ENCODE measurements around the gene PYROXD2. TPM values are rescaled to one million over a fixed set of nuclear protein-coding genes. Genes with fewer than 3 reads are reported as not detected.

Gene PYROXD2
- total RNA-seq, 1 donor from 2014 or later: 15.8 TPM

DNA sequence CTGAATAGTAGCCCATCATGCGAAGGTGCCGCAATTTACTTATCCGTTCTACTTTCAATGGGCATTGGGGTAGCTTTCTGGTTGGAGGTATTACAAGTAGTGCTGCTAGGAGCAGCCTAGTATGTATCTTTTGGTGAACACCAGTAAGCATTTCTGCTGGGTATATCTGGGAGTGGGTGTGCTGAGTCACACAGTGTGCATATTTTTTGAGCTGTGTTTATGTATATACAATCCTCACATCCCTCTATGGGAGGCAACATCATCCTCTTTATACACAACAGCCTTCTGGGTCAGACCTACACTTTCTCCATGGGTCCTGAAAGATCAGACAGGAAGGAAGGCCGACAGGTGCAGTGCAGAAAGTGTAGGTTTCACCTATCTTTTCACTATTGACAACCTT lies 36.3 kb downstream of the PYROXD2 start:
- Mint-ChIP-seq H3K27ac (no peak overlapping the region), H3K36me3 (ENCODE audit: insufficient read depth) (peaks cover 1% of the 10 kb centered on the region), H3K9me3 (ENCODE audit: low read depth) (no peaks in the 10 kb centered on the region), H3K4me3 (ENCODE audit: low read depth) (no peak overlapping the region), H3K27me3 (peaks cover 5% of the 10 kb centered on the region), H3K4me1 (ENCODE audit: low read depth) (peaks cover 1% of the 10 kb centered on the region)
- no peak for DNase-seq (ENCODE audit: low spot score, unreplicated experiment)
- TF ChIP-seq, protein P1, sequence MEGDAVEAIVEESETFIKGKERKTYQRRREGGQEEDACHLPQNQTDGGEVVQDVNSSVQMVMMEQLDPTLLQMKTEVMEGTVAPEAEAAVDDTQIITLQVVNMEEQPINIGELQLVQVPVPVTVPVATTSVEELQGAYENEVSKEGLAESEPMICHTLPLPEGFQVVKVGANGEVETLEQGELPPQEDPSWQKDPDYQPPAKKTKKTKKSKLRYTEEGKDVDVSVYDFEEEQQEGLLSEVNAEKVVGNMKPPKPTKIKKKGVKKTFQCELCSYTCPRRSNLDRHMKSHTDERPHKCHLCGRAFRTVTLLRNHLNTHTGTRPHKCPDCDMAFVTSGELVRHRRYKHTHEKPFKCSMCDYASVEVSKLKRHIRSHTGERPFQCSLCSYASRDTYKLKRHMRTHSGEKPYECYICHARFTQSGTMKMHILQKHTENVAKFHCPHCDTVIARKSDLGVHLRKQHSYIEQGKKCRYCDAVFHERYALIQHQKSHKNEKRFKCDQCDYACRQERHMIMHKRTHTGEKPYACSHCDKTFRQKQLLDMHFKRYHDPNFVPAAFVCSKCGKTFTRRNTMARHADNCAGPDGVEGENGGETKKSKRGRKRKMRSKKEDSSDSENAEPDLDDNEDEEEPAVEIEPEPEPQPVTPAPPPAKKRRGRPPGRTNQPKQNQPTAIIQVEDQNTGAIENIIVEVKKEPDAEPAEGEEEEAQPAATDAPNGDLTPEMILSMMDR (IDR thresholded peaks at IDR 0.05; ENCODE audit: unreplicated experiment): no peak

DNA sequence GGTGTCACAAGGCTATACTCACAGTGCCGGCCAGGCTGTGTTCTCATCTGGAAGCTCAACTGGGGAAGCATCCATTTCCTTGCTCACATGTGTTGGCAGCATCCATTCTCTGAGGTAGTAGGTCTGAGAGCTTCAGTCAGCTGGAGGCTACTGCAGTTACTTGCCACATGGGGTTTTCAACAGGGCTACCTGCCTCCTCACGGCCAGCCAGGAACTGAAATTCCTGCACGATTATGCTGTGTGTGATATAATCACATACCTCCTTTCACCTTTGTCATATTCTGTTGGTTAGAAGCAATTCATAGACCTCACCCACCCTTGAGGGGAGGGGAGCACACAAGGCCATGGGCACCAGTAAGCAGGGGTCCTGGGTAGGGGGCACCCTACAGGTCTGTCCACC lies 37.4 kb downstream of the PYROXD2 start:
- Mint-ChIP-seq H3K9me3 (ENCODE audit: low read depth) (no peaks in the 10 kb centered on the region), H3K27ac (no peak overlapping the region), H3K27me3 (peaks cover 5% of the 10 kb centered on the region), H3K36me3 (ENCODE audit: insufficient read depth) (peaks cover 1% of the 10 kb centered on the region), H3K4me1 (ENCODE audit: low read depth) (peaks cover 1% of the 10 kb centered on the region), H3K4me3 (ENCODE audit: low read depth) (no peak overlapping the region)
- TF ChIP-seq, protein P1 (IDR thresholded peaks at IDR 0.05; ENCODE audit: unreplicated experiment): no peak
- no peak for DNase-seq (ENCODE audit: low spot score, unreplicated experiment)

DNA sequence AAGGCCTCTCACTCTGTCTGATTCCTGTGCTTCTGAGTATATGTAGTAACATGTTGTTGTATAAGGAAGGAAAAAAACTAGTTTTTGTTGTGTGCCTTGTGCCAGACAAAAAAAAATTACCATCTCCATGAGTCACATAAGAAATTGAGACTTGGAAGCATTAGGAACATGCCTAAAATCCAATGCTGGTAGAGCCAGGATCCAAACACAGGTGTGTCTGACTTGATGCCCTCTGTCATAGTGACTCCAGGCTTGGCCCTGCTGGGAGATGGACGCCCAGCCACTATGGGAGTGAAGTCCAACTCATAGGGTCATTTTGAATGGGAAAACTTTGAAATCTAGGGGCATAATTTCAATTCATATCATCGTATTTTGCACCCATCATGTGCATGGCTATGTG lies 38.0 kb downstream of the PYROXD2 start:
- Mint-ChIP-seq H3K4me3 (ENCODE audit: low read depth) (no peak overlapping the region), H3K27ac (no peak overlapping the region), H3K4me1 (ENCODE audit: low read depth) (peaks cover 1% of the 10 kb centered on the region), H3K9me3 (ENCODE audit: low read depth) (no peaks in the 10 kb centered on the region), H3K36me3 (ENCODE audit: insufficient read depth) (peaks cover 1% of the 10 kb centered on the region), H3K27me3 (peaks cover 5% of the 10 kb centered on the region)
- DNase-seq (ENCODE audit: low spot score, unreplicated experiment): no peak
- TF ChIP-seq, protein P1 (IDR thresholded peaks at IDR 0.05; ENCODE audit: unreplicated experiment): no peak

DNA sequence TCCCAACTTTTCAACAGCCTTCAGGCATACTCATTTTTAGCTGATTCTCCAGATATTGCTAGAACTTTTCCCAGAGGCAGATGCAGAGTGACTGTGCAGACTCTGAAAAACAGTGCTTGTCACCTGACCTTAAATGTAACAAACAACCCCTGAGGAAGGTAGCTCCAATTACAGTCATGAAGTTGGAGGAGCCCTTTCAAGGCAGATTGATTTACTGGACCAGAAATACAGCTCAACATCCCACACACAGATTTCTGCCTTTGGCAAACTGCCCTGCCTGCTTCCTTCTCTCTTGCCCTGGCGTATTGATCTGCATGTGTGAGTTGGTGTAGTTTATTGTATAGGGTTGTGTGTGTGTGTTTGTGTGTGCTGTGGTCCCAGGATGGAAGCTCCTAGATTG lies 38.5 kb downstream of the PYROXD2 start:
- Mint-ChIP-seq H3K4me3 (ENCODE audit: low read depth) (no peak overlapping the region), H3K36me3 (ENCODE audit: insufficient read depth) (peaks cover 1% of the 10 kb centered on the region)

DNA sequence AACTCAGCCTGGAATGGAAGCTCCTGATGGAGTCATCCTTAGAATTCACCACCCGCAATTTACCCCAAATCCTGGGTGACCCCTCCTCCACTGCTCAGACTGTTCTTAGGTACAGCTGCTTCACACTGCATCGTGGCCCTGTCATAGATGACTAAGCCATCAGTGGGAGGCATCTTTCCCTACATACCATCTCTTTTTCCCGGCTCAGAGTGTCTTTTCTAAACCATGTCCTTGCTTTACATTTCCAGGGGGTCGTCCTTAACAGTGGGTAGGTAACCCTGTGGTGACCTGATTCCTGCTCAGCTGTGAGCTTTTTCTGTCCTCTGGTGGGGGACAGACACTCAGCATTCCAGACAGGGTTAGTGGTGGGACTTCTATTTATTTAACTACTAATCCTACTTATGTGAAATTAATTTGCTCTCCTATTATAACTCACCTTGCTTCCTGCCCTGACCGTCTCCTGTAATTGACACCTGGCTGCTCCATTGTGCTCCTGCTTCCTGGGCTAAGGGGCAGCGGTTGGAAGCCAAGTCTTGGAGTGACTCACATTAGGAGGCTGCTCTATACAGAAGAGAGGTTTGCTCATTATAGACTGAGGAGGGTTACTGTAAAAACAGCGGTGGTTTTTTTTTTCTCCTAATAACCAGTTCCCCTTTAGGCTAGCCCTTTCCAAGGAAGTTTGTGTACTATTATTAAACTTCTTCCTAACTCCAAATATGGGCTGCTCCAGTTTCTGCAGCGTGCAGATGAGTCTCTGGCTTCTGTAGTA lies 40.6 kb downstream of the PYROXD2 start:
- Mint-ChIP-seq H3K9me3 (ENCODE audit: low read depth) (no peaks in the 10 kb centered on the region), H3K4me1 (ENCODE audit: low read depth) (peaks cover 1% of the 10 kb centered on the region), H3K27ac (peak overlapping the region; percentile 30), H3K4me3 (ENCODE audit: low read depth) (no peak overlapping the region), H3K27me3 (peaks cover 5% of the 10 kb centered on the region), H3K36me3 (ENCODE audit: insufficient read depth) (no peaks in the 10 kb centered on the region)
- DNase-seq (ENCODE audit: low spot score, unreplicated experiment): no peak
- TF ChIP-seq, protein P1 (IDR thresholded peaks at IDR 0.05; ENCODE audit: unreplicated experiment): no peak

More for the DNA sequence above, 38.5 kb downstream of the PYROXD2 start:
- Mint-ChIP-seq H3K27me3 (peaks cover 5% of the 10 kb centered on the region), H3K4me1 (ENCODE audit: low read depth) (peaks cover 1% of the 10 kb centered on the region), H3K9me3 (ENCODE audit: low read depth) (no peaks in the 10 kb centered on the region), H3K27ac (no peak overlapping the region)
- TF ChIP-seq, protein P1 (IDR thresholded peaks at IDR 0.05; ENCODE audit: unreplicated experiment): no peak
- DNase-seq (ENCODE audit: low spot score, unreplicated experiment): no peak

Measured in progenitor cell of endocrine pancreas (in vitro differentiated cells).